ENCODE results near the gene TBX2.

- TF ChIP-seq CTCF (IDR thresholded peaks at IDR 0.05), result no peak
- no peak for TF ChIP-seq POLR2A (IDR thresholded peaks at IDR 0.05)
Measured at GRCh38 chr17:61402978-61403800, 3.5 kb downstream of the TBX2 start.

All from adrenal gland (tissue), 5 donors.